Measurements from ENCODE around the gene SLC2A9. TPM values are rescaled to one million over a fixed set of nuclear protein-coding genes. Genes with fewer than 3 reads are reported as not detected.

Gene SLC2A9
- total RNA-seq, 4 donors from 2014 or later = 0.46 to 10.1 (median 3.1) TPM

- 45 to 62% methylated on average over 4 of the region's 4 CpGs for WGBS, 2 donors
- DNase-seq (ENCODE audit: low spot score in 2 of 2) = peak in 1 of 2 donors; percentile 26
- no peak overlapping the region for H3K4me3 ChIP-seq (ENCODE audit: low read depth, poor library complexity, severe bottlenecking)
- intact Hi-C loops (cut with DNase I; ENCODE audit: low total_unique reads) = no loop called here
- no peak for TF ChIP-seq POLR2A (IDR thresholded peaks at IDR 0.05)
- TF ChIP-seq, protein P1, sequence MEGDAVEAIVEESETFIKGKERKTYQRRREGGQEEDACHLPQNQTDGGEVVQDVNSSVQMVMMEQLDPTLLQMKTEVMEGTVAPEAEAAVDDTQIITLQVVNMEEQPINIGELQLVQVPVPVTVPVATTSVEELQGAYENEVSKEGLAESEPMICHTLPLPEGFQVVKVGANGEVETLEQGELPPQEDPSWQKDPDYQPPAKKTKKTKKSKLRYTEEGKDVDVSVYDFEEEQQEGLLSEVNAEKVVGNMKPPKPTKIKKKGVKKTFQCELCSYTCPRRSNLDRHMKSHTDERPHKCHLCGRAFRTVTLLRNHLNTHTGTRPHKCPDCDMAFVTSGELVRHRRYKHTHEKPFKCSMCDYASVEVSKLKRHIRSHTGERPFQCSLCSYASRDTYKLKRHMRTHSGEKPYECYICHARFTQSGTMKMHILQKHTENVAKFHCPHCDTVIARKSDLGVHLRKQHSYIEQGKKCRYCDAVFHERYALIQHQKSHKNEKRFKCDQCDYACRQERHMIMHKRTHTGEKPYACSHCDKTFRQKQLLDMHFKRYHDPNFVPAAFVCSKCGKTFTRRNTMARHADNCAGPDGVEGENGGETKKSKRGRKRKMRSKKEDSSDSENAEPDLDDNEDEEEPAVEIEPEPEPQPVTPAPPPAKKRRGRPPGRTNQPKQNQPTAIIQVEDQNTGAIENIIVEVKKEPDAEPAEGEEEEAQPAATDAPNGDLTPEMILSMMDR (IDR thresholded peaks at IDR 0.05) = no peak
Observed at GRCh38 chr4:9895333-9895705, 126.0 kb downstream of the SLC2A9 start.

DNA sequence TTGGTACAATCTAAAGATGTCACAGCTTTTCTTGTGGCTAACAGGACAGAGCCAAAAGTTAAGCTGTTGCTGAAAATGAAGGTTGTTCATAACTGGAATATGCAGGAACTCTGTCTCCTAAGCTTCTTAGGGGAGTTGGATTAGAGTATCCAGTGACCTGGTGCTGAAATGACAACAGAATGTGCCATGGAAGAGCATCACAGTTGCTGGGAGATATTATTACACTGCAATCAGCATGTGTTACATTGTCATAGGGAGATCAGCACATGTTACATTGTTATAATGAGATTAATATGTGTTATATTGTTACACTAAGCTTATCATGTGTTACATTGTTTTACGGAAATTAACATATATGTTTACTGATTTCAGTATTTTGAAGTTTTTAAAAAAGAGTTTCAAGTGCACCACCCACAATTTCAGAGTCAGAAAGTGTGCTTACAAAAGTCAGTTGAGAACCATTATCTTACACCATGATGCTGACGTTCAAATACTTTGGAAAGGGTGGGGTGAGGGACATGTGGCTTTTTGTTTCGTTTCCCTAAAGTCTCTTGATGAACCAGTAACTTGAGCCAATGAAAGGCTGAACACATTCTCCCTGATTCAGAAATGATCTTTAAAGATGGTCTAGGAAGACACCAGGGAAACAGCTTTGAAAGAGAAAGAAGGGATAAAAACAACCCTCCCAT, 126.5 kb downstream of the SLC2A9 start:
- no peak overlapping the region for H3K4me3 ChIP-seq (ENCODE audit: low read depth, poor library complexity, severe bottlenecking)
- 58 to 60% methylated on average over 3 of the region's 3 CpGs for WGBS, 2 donors
- intact Hi-C loops (cut with DNase I; ENCODE audit: low total_unique reads) = no loop called here
- peak in 1 of 2 donors; percentile 3 for DNase-seq (ENCODE audit: low spot score in 2 of 2)
- TF ChIP-seq, protein P1 (IDR thresholded peaks at IDR 0.05) = no peak
- TF ChIP-seq POLR2A (IDR thresholded peaks at IDR 0.05) = no peak

- DNase-seq (ENCODE audit: low spot score in 2 of 2) = peak in 1 of 2 donors; percentile 12
- WGBS, 2 donors = 74 to 77% methylated on average over 8 of the region's 8 CpGs
- no peak overlapping the region for H3K4me3 ChIP-seq (ENCODE audit: low read depth, poor library complexity, severe bottlenecking)
- intact Hi-C loops (cut with DNase I; ENCODE audit: low total_unique reads) = no loop called here
- TF ChIP-seq POLR2A (IDR thresholded peaks at IDR 0.05) = no peak
- TF ChIP-seq, protein P1 (IDR thresholded peaks at IDR 0.05) = no peak
Observed at GRCh38 chr4:9893329-9894108, 127.8 kb downstream of the SLC2A9 start.

- intact Hi-C loops (cut with DNase I; ENCODE audit: low total_unique reads) = no loop called here
- DNase-seq (ENCODE audit: low spot score in 2 of 2) = peak in 1 of 2 donors; percentile 56
- 91 to 97% methylated on average over 6 to 7 of the region's 7 CpGs for whole genome bisulfite sequencing, 2 donors
- TF ChIP-seq, protein P1 (IDR thresholded peaks at IDR 0.05) = no peak
- TF ChIP-seq POLR2A (IDR thresholded peaks at IDR 0.05) = no peak
- no peak overlapping the region for H3K4me3 ChIP-seq (ENCODE audit: low read depth, poor library complexity, severe bottlenecking)
Observed at GRCh38 chr4:9891740-9892139, 129.6 kb downstream of the SLC2A9 start.

DNA sequence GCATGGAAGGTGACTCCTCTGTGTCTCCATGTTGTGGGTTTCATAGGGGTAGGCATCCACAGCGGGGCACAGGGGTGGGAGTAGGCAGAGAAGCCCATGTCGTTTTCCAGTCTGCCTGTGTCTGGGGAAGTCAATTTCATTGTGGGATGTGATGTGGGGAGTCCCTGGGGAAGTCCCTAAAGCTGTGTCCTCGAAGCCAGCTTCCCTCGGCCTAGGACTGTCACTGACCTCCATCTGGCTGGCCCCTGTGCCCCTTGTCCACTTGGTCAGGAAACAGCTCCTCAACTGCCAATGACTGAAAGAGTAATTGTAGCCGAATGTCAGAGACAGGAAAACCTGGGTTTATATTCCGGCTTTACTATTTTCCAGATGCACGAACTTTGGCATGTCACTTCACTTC, 130.2 kb downstream of the SLC2A9 start:
- intact Hi-C loops (cut with DNase I; ENCODE audit: low total_unique reads) = no loop called here
- H3K4me3 ChIP-seq (ENCODE audit: low read depth, poor library complexity, severe bottlenecking) = no peak overlapping the region
- 61 to 63% methylated on average over 7 of the region's 7 CpGs for WGBS, 2 donors
- peak in 1 of 2 donors; percentile 53 for DNase-seq (ENCODE audit: low spot score in 2 of 2)
- no peak for TF ChIP-seq POLR2A (IDR thresholded peaks at IDR 0.05)
- TF ChIP-seq, protein P1 (IDR thresholded peaks at IDR 0.05) = no peak
